DLD1 (cell line): Measurements from ENCODE around the gene TMPRSS11D.

ENCODE experiments used
- in situ Hi-C: cut with HindIII; loops from 2 replicates; pipeline ENCODE4 v1.10.0; 2017; ENCODE audit warnings: low sequenced_read_pairs

The TMPRSS11D gene, protein sequence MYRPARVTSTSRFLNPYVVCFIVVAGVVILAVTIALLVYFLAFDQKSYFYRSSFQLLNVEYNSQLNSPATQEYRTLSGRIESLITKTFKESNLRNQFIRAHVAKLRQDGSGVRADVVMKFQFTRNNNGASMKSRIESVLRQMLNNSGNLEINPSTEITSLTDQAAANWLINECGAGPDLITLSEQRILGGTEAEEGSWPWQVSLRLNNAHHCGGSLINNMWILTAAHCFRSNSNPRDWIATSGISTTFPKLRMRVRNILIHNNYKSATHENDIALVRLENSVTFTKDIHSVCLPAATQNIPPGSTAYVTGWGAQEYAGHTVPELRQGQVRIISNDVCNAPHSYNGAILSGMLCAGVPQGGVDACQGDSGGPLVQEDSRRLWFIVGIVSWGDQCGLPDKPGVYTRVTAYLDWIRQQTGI

DNA sequence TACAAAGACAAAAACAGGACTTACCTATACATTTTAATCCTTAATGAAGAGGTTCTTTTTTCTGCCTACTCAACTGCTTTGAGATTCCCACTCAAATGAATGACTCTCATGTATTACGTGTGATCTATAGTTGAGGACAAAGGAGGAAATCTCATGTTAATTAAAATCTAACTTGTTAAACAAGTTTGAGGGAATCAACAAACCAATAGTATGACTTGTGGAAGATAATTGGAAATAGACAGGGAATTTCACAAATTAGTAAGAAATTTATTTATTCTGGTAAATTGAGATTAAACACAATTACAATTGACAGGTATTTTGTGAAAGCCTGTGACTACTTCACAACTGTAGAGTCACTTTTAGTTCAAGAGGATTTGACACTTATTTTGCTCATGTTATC lies at the start of gene TMPRSS11D:
Gene TMPRSS11D (minus strand): TSS at position 101 of the 400 bp plus-strand sequence. CDS start 69 bp downstream, at position 32.
- in situ Hi-C loops: no loop called here

DNA sequence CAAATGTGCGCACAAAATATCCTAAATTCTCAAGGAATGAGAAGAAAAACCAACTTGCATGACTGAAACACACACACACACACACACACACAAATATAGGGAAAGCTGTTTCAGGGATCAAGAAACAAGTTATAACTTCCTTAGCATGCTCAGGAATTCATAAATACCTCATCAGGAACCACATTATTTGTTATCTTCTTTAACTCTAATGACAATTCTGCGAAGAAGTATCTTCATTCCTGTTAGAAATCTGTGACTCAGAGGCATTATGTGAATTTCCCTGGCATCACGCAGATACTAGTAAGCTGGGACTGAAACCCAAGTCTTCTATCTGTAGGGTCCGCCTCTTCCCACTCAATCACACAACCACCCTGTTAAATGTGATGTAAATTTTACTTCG lies 49.2 kb upstream of the TMPRSS11D start:
- in situ Hi-C loops: no loop called here

DNA sequence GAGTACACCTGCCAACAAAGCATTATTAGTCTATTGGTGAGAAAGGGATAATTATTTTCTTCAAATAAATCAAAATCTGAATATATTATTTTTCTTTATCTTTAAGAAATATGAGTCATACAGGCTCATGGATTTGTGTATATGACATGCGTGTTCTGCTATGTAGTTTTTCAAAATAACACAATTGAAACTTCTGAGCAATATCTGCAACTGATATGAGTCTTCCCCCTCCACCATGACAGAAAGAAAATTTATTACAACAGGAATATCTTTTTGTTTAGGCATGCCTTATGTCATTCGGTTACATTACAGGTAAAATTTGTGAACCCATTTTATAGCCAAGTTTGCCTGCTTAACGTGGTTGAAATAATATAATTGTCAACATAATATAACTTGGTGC lies 47.5 kb upstream of the TMPRSS11D start:
- in situ Hi-C loops: no loop called here

DNA sequence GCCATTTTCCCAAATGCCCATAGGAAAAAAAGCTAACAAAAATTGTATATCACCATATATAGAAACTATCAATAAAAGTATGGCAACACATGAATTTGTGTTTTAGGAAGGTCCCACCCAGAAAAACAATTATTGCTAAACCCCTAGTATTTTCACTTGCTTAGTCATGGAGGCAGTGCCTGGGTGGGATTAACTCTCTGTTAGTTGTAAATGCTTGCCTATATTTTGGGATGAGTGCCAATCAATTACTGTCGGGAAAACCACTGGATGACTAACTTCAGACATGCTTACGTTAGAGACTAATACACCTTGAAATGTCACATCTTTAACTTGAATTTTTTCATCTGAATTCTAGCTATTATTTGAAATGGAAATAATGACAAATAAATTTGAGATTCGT lies 45.6 kb upstream of the TMPRSS11D start:
- in situ Hi-C loops: no loop called here

DNA sequence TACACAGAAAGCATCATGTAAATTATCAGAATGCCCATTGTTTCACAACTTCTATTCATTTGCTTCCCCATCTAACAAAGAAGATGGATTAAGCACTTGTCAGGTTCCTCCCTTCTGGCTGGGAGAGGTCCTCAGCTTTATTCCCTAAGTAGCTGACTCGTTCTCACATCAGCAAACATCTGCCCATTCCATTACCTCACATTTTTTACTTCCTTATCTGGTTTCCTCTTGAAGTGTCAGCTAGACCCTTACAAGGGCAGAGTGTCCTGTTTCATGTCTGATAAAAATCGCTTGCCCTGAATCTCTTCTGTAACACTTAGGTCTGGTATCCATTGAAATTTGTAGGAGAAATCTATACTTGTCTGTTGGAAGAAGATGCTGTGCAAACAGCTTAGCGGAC lies 44.7 kb upstream of the TMPRSS11D start:
- in situ Hi-C loops: no loop called here

DNA sequence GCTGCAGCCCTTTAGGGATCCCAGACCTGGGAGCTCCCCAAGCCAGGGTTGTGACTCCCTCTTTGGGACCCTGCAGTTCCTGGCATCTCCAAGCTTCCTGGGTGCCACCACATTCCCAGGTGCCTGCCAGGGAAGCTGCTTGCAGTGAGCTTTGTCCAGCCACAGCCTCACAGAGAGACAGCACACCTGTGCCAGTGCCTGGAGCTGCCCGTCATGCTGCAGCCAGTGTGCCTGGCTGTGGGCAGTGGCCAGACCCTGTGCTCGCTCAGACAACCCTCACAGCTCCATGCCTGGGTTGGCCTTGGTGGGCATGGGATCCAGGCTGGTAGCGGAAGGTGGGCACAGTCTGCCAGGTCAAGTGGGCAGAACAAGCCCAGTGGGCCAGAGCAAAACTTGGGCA lies 43.4 kb upstream of the TMPRSS11D start:
- in situ Hi-C loops: no loop called here

DNA sequence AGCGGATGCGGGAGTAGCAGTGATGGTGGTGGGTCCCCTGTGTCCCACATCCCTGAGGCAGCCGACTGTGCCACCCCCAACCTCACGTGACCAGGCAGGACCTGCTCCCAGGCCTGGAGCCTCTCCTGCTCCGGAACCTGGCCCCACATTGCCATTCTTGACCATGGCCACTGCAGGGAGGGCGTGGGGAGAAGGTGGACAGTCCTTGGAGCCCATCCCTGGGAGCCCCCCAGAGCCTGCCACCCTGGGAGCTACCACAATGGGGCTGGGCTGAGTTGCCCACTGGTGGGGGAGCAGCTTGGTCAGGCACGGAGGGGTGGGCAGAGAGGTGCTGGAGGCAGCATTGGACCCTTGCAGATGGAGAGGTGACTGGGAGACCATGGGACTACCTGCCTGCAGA lies 42.7 kb upstream of the TMPRSS11D start:
- in situ Hi-C loops: no loop called here

DNA sequence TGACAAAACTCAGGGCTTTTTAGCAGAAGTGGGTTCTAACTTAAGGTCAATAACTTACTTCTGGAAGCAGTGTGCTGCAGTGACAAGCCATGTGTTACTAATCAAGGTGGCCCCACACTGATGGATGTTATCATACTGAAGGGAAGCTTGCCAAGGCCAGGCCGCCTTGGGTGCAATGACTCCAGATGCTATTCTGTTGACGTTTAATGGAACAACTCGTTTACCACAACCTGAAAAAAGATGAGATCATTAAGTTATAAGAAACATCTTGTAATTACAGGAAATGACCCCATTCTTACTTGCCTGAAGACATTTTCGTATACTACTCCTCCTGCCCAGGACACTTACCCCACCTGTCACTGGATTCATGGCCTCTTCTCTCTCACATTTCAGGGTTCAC lies 38.9 kb upstream of the TMPRSS11D start:
- in situ Hi-C loops: no loop called here

DNA sequence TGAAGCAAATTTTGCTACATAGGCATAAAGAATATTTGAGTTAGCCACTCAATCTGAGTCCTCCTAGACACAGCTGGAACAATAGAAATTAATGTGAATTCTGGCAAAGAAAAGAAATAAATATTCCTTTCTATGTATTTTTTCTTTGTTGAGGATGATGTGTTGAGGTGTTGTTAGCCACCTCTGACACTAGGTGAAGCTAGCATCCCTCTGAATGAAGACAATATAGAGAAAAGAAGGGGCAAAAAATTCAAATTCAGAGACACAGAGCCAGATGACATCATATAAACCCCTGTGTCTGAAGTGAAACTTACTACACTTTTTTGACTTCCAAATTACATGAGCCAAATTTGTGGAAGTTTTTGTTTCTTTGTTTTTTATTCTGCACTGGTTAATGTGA lies 34.6 kb upstream of the TMPRSS11D start:
- in situ Hi-C loops: no loop called here

DNA sequence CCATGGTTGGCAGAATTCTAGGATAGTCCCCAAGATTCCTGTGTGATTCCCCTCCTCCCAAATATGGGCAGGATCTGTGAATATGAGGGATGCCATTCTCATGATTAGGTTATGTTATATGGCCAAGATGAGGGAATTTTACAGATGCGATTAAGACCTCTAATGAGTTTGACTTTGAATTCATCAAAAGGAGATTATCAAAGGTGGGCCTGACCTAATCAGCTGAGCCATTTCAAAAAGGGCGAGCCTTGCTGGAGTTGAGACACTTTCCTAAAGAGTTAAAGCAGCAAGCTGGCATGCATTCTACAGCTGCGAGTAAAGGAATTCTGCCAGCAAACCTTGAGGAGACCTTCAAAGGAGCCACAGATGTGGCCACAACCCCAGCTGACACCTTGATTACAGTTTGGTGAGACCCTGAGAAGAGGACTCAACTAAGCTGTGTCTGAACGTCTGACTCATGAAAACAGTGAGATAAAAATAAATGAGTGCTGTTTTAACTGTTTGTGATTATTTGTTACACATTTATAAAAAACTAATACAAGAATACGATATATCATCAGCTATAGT lies 31.7 kb upstream of the TMPRSS11D start:
- in situ Hi-C loops: no loop called here

DNA sequence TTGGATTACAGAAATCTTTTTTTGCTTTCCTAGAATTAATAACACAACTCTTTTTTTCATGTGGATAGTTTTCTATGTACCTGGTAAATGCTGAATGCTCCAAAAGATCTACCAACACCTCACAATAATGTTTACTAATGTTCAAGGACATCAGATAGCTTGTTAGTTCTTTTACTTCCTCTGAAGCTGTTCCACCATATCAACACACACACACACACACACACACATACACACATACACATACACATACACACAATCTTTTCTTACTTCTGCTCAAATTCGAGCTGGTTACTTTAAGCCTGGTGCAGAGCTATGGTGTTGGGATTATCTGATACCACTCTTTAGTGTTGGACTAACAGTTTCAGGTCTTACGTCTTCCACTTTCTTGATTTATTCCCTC lies 28.3 kb upstream of the TMPRSS11D start:
- in situ Hi-C loops: no loop called here

DNA sequence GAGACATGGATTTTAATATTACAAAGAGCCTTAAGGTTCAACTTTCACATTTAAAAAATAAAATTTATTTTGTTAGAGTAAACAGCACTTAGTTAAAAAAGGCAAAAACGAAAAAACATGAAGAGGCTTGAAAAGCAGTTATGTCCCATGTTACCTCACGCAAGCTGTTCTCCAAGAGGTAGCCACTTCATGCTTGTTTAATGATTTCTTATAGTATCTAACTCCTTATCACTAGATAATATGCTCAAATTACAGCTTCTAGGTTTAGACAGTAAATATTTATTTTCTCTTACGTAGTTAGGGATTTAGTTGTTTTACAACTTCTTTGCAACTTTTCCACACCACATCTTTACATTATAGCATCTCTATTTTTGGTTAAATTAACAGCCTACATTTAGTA lies 27.8 kb upstream of the TMPRSS11D start:
- in situ Hi-C loops: no loop called here

DNA sequence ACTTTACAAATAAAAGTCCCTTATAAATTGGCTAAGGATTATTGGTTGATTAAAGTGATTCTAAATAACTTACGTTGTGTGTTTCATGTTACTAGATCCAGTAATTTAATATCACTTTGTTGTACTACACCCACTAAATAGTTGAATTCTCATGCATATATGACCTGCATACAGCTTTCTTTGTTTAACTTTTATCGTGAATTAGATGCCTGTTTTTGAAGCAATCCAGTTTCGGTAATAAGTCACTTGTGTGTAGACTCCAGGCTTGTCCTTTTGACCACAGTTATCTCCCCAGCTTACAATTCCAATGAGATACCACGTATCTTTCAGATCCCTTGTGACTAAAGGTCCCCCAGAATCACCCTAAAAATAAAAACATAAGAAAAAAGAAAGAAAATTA lies 27.3 kb upstream of the TMPRSS11D start:
- in situ Hi-C loops: no loop called here

DNA sequence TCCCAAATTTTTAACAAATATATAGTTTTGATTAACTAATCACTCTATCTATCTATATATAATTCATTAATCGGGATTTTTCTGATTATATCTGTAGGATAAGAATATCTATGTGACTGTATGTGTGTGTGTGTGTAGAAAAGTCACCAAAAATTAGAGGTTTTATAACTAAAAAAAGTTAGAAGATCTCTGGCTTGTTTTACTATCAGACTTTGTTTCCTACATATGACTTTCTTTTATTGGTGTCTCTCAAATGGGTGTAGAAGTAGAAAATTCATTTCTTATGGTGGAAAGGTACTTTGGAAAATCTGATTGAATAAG lies 26.7 kb upstream of the TMPRSS11D start:
- in situ Hi-C loops: no loop called here

DNA sequence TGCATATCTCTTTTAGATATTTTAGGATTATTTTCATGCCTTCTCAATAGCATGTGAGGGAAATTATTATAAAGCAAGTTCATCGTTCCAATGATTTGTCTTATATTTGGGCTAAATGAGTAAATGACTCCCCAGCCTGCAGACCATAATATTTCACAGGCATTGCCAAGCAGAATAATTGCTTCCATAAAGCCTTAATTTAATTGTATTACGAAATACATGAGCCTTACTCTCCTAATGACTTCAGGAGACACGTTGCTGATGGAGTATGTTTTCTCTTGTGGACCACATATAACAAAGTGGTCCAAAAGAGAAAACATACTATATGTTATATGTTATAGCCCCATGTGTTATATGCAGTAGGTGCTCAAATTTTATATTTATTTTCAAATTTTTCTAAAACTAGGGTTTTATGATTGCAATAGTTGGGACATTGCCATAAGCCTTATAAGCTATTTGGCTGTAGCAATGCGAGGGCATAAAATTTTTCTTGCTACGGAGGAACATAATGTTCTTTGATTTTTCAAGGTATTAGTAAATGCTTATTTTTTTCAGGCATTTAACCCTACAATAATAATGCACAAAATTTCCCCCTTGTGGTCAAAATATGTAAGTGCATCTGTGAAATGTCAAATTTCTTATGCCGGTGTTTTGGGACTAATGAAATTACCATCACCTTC lies 26.2 kb upstream of the TMPRSS11D start:
- in situ Hi-C loops: no loop called here

DNA sequence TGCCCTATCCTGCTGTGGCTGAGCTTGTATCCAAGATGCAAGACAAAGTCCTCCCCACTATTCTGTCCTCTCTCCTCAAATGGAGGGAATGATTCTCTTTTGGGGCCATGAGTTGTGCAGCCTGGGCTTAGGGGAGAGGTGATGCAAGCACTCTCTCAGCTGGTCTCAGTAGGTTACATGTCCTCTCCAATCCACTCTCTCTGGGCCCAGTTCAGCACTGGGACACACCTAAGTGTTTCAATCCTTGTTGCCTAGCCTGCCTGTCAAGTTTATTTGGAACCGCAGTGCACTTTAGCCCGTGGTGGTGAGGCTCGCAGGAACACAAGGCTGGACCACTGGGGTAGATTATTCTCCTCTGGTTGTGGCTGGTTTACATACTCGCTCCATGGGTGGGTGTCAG lies 23.8 kb upstream of the TMPRSS11D start:
- in situ Hi-C loops: no loop called here

DNA sequence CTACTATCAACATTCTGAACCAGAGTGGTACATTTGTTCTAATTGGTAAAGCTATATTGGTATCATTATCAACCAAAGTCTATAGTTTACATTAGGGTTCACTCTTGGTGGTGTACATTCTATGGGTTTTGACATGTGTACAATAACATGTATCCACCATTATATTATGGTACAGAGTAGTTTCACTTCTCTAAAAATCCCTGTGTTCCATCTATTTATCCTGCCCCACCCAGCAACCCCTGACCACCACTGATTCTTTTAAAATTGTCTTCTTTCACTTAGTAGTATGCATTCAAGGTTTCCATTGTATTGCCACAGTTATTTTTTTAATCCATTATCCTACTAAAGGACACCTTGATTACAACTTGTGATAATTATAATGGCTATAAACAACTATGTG lies 15.3 kb upstream of the TMPRSS11D start:
- in situ Hi-C loops: no loop called here

DNA sequence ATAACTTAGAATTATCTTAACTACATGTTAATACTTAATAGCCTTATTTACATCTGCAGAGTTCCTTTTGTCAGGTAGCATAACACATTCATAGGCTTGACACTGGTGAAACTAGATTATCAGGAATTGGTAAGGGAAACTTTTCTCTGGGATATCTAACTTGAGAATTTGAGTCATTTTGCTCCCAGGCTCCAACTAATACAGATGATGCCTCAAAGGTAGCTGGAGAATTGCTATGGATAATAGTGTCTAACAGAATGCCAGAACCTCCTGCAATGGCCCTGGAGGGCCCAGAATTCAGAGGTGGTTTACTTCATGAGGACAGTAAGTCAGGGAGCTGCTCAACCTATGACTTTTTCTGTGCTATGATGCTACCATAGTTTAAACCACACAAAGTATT lies 13.9 kb upstream of the TMPRSS11D start:
- in situ Hi-C loops: no loop called here

DNA sequence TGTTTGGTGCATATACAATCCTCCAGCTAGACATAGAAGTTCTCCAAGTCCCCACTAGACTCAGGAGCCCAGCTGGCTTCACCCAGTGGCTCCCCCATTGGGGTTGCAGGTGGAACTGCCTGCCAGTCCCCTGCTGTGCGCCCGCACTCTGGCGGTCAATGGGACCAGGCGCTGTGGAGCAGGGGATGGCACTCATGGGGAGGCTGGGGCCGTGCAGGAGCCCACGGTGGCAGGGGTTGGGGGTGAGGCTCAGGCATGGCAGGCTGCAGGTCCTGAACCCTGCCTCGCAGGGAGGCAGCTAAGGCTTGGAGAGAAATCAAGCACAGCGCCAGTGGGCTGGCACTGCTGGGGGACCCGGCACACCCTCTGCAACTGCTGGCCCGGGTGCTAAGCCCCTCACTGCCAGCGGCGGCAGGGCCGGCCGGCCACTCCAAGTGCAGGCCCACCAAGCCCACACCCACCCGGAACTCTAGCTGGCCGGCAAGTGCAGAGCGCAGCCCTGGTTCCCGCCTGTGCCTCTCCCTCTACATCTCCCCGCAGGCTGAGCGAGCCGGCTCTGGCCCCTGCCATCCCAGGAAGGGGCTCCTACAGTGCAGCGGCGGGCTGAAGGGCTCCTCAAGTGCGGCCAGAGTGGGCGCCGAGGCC lies 12.7 kb upstream of the TMPRSS11D start:
- in situ Hi-C loops: no loop called here

DNA sequence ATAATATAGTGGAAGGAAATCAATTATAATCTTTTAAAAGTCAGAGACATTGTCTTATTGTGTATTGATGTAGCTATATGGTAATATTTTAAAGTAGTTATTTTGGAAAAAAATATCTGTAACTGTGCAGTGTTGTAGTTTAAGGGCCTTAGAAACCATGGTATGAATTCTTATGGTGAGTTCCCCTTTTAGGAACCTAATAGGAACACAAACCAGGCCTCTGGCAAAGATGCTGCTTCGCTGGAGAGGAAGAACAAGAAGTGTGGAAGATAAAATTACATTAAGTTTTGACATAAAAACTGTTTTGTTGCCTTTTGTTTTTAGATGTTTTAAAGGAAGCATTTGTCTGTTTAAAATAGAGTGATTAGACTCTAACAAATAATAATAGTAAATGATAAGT lies 10.9 kb upstream of the TMPRSS11D start:
- in situ Hi-C loops: no loop called here

DNA sequence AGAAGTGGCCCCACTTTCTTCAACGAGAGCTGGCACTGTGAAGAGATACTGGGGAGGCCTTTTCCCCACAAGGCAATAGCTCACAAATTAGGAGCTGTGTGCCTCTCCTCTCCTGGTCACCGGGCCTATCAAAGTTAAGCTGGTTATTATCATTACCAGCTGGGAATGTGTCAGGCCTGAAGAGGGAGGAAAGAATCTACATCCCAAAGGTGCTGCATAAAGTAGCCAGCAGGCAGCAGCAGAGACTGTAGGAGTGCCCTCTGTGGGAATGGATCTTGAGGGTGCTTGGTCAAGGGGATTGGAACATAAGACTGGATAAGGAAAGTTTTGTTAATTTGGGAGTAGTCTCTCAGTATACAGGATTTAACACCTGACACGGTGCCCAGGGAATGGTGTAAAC lies 9.1 kb upstream of the TMPRSS11D start:
- in situ Hi-C loops: no loop called here

DNA sequence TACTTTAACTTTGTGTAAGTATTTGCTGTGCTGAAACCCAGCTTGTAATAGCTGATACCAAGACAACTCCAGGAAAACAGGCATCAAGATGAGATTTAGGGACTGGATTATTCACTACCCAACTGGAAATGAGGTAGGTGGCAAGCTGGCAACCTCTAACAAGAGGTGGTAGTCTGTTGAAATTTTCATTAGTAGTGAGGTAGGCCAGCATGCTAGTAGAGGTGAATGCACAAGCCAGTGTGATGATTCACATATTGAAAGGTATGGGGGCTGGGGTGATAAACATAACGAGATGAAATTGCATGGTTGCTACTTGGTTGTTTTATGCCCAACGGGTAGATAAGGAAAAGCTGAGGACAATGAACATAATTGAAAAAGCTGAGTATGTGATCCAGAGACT lies 8.5 kb upstream of the TMPRSS11D start:
- in situ Hi-C loops: no loop called here
